ENCODE measurements around the gene LDB3. TPM values are rescaled to one million over a fixed set of nuclear protein-coding genes. Genes with fewer than 3 reads are reported as not detected.

Gene LDB3
- total and polyA plus RNA-seq, 9 of the 15 experiments (the other 6 are each of a cell fraction or from before 2014, with no cell fraction given) = 0.03 TPM; not detected in 8

- CTCF ChIA-PET (ENCODE audit: low intra/inter-chr PET ratio) = no interaction called here
- no peak for TF ChIP-seq SMAD4 (CRISPR knock-in tag; conservative IDR thresholded peaks at IDR 0.05)
- TF ChIP-seq MXD1 (CRISPR knock-in tag; IDR thresholded peaks at IDR 0.05; ENCODE audit: borderline replicate concordance, poor library complexity, severe bottlenecking) = no peak
- TF ChIP-seq IRF9 (tag; IDR thresholded peaks at IDR 0.05) = no peak
- no peak for TF ChIP-seq MTF1 (CRISPR knock-in tag; IDR thresholded peaks at IDR 0.05; ENCODE audit: borderline replicate concordance)
- TF ChIP-seq SMARCE1 (IDR thresholded peaks at IDR 0.05) = no peak
- no peak for TF ChIP-seq FOSL1 (tag; conservative IDR thresholded peaks at IDR 0.05)
- Histone ChIP-seq H3K4me1 (replicated peaks in 1 of 2; ENCODE audit: control insufficient read depth in 2 of 2, insufficient read depth in 2 of 2, low read length in 2 of 2) (0 out of 5 replicates have a peak, but pooled peaks cover 0 to 5% of the 10 kb centered on the region in 2 experiments), H3K27me3 (ENCODE audit: control insufficient read depth in 2 of 2, insufficient read depth in 2 of 2, low read length in 2 of 2) (no peaks in the 10 kb centered on the region), H2AFZ (ENCODE audit: low read depth, low read length) (0 out of 2 replicates have a peak overlapping the region, but pooled peaks have one; percentile 1), H3K36me3 (ENCODE audit: control insufficient read depth, insufficient read depth, low read length) (no peaks in the 10 kb centered on the region), H4K20me1 (replicated peaks; ENCODE audit: control insufficient read depth, insufficient read depth, low read length) (no peaks in the 10 kb centered on the region), H3K9ac (ENCODE audit: insufficient read depth in 1 of 2, low read depth in 2 of 2, low read length in 2 of 2) (no peak overlapping the region), H3K9me1 (ENCODE audit: control insufficient read depth, insufficient read depth, low read length) (no peaks in the 10 kb centered on the region), H3K4me2 (ENCODE audit: insufficient read depth, low read length) (no peak overlapping the region), H3K9me3 (replicated peaks; ENCODE audit: control insufficient read depth, insufficient read depth, low read depth, low read length) (no peaks in the 10 kb centered on the region), H3K27ac (ENCODE audit: extremely low read depth, low read depth, low read length) (no peak overlapping the region), H3K79me2 (ENCODE audit: control insufficient read depth, insufficient read depth, low read length) (no peaks in the 10 kb centered on the region), H3K4me3 (no peak overlapping the region)
- ATAC-seq (no peak), DNase-seq (ENCODE audit: extremely low read depth in 1 of 4, low spot score in 3 of 4) (no peak), FAIRE-seq (no peak)
- no TSS peak for BruUV-seq (replicated peaks)
- intact Hi-C loops (cut with micrococcal nuclease) (no loop called here), in situ Hi-C loops (cut with MboI) (no loop called here)
- POLR2A ChIA-PET = interaction anchor here (0.8 to 2.3 kb wide), 5 partner anchors 10 to 21 kb away, joined by 3 to 9 read pairs (median 5); no protein-coding TSS in a partner anchor
- 44% methylated on average over 11 of the region's 13 CpGs for WGBS (ENCODE audit: insufficient coverage, low coverage, missing lambda C conversion rate)
These were observed 64.5 kb downstream of the LDB3 start for GRCh38 chr10:86732771-86733170.
